Keratinocyte (primary cell): ENCODE data around the gene GAMT. TPM values are rescaled to one million over a fixed set of nuclear protein-coding genes. Genes with fewer than 3 reads are reported as not detected.
A peak's percentile ranks its signal among the peaks of the same experiment; 100 is the strongest.

ENCODE experiments used
- DNase-seq: peaks from one replicate; pipeline ENCODE4 v3.0.0-alpha.2; 2011; ENCODE audit warnings: low read depth, missing footprints, low spot score
- FAIRE-seq: peaks from 2 replicates; lab custom pipeline; 2011; peaks lifted over from hg19 to GRCh38; lab: Jason Lieb, UNC
- H2AFZ ChIP-seq: 2 replicates; pipeline ENCODE4 v1.6.0; 2012; ENCODE audit warnings: low read length, control low read depth, inconsistent platforms; ENCODE audit not compliant: control insufficient read depth
- H3K27ac ChIP-seq: 2 replicates; pipeline ENCODE4 v1.5.1; 2011; ENCODE audit warnings: low read length; ENCODE audit not compliant: control insufficient read depth, insufficient read depth
- H3K27me3 ChIP-seq: 3 replicates; pipeline ENCODE4 v1.6.0; 2011; ENCODE audit warnings: low read length; ENCODE audit not compliant: control insufficient read depth, insufficient read depth; ENCODE audit errors: extremely low read depth
- H3K36me3 ChIP-seq, 2 experiments: 2 replicates in 1 of 2; 3 replicates in 1 of 2; pipeline ENCODE4 v1.5.1; 2011; ENCODE audit warnings: low read length in 2 of 2, mild to moderate bottlenecking in 1 of 2; ENCODE audit not compliant: control insufficient read depth in 2 of 2, insufficient read depth in 2 of 2; ENCODE audit errors: extremely low read depth in 1 of 2
- H3K4me1 ChIP-seq: 3 replicates; pipeline ENCODE4 v1.5.1; 2011; ENCODE audit warnings: low read length; ENCODE audit not compliant: control insufficient read depth, insufficient read depth; ENCODE audit errors: extremely low read depth
- H3K4me2 ChIP-seq: 3 replicates; pipeline ENCODE4 v1.6.0; 2011; ENCODE audit warnings: low read depth, low read length; ENCODE audit not compliant: control insufficient read depth, insufficient read depth; ENCODE audit errors: extremely low read depth
- H3K4me3 ChIP-seq, 3 experiments: fragments of 200-600 bp in 1 of 3; sonication (generic) in 1 of 3; 2 replicates in 2 of 3; 3 replicates in 1 of 3; pipeline ENCODE4 v1.5.1; 2011 to 2016; ENCODE audit warnings: low read length in 3 of 3, mild to moderate bottlenecking in 3 of 3, control low read depth in 2 of 3, inconsistent platforms in 1 of 3, low read depth in 1 of 3, mixed read lengths in 1 of 3, mixed run types in 1 of 3, moderate library complexity in 1 of 3; ENCODE audit not compliant: control insufficient read depth in 2 of 3, insufficient read depth in 2 of 3; ENCODE audit errors: extremely low read depth in 1 of 3
- H3K79me2 ChIP-seq: 2 replicates; pipeline ENCODE4 v1.6.0; 2012; ENCODE audit warnings: low read length; ENCODE audit not compliant: control insufficient read depth, insufficient read depth
- H3K9ac ChIP-seq: 3 replicates; pipeline ENCODE4 v1.6.0; 2011; ENCODE audit warnings: low read length; ENCODE audit not compliant: control insufficient read depth, insufficient read depth; ENCODE audit errors: extremely low read depth
- H3K9me1 ChIP-seq: 3 replicates; pipeline ENCODE4 v1.6.0; 2011; ENCODE audit warnings: low read length; ENCODE audit not compliant: control insufficient read depth, insufficient read depth; ENCODE audit errors: extremely low read depth
- H3K9me3 ChIP-seq: 2 replicates; pipeline ENCODE4 v1.5.1; 2012; ENCODE audit warnings: low read depth, low read length; ENCODE audit not compliant: control insufficient read depth
- H4K20me1 ChIP-seq: 3 replicates; pipeline ENCODE4 v1.6.0; 2011; ENCODE audit warnings: low read length; ENCODE audit not compliant: control insufficient read depth, insufficient read depth; ENCODE audit errors: extremely low read depth
- EZH2 ChIP-seq: IDR thresholded peaks from one replicate; pipeline ENCODE4 v1.6.1; 2012; ENCODE audit warnings: inconsistent platforms, mild to moderate bottlenecking, low read length, moderate library complexity
- dilution Hi-C: fragments of 300-500 bp; cut with MboI; formaldehyde crosslinking; loops from one replicate; pipeline ENCODE4 v1.7.0; 2020; ENCODE audit warnings: low sequenced_read_pairs; ENCODE audit not compliant: extremely low pct_ligation_motif_present
- polyA plus RNA-seq, 5 experiments: library from polyadenylated mRNA; depleted of rRNA in 3 of 5; stranded (reverse) in 3 of 5; stranded (forward) in 1 of 5; unstranded in 1 of 5; fragments of >200 nt; gene quantifications; 1 replicate in 1 of 5; 2 replicates in 3 of 5; 3 replicates in 1 of 5; pipeline versions ENCODE4 v1.2.1 to v1.2.3, GENCODE V29; 2011 to 2012; ENCODE audit warnings: missing spikeins in 2 of 5, low read depth in 1 of 5, low replicate concordance in 1 of 5
- TF ChIP-seq, protein P1 (sequence below), 3 experiments: IDR thresholded peaks in 1 of 3; conservative IDR thresholded peaks in 1 of 3; optimal IDR thresholded peaks in 1 of 3; 2 replicates in 2 of 3; 3 replicates in 1 of 3; pipeline versions ENCODE3 to v1.5.1; 2011; ENCODE audit warnings: low read length in 3 of 3, mild to moderate bottlenecking in 3 of 3, moderate library complexity in 2 of 3, control low read depth in 1 of 3, inconsistent platforms in 1 of 3; ENCODE audit not compliant: insufficient read depth in 2 of 3; ENCODE audit errors: extremely low read depth in 1 of 3

Gene GAMT
- polyA plus RNA-seq, 1 donor (not counting 4 experiments of a cell fraction or from before 2014, with no cell fraction given) = 5.7 TPM

GRCh38 chr19:1402411-1403070, 1.2 kb upstream of the GAMT start:
- DNase-seq (no peak), FAIRE-seq (no peak)
- dilution Hi-C loops = no loop called here
- Histone ChIP-seq H3K36me3 (no peaks in the 10 kb centered on the region), H3K79me2 (no peaks in the 10 kb centered on the region), H3K9ac (peak overlapping the region; percentile 52), H3K4me1 (peaks cover 29% of the 10 kb centered on the region), H3K4me3 (no peak overlapping the region), H3K9me3 (no peaks in the 10 kb centered on the region), H3K9me1 (no peaks in the 10 kb centered on the region), H3K27ac (no peak overlapping the region), H2AFZ (peak overlapping the region; percentile 76), H3K4me2 (peak overlapping the region; percentile 56), H3K27me3 (peaks cover 5% of the 10 kb centered on the region), H4K20me1 (no peaks in the 10 kb centered on the region)
- TF ChIP-seq EZH2 = no peak
- TF ChIP-seq, protein P1, sequence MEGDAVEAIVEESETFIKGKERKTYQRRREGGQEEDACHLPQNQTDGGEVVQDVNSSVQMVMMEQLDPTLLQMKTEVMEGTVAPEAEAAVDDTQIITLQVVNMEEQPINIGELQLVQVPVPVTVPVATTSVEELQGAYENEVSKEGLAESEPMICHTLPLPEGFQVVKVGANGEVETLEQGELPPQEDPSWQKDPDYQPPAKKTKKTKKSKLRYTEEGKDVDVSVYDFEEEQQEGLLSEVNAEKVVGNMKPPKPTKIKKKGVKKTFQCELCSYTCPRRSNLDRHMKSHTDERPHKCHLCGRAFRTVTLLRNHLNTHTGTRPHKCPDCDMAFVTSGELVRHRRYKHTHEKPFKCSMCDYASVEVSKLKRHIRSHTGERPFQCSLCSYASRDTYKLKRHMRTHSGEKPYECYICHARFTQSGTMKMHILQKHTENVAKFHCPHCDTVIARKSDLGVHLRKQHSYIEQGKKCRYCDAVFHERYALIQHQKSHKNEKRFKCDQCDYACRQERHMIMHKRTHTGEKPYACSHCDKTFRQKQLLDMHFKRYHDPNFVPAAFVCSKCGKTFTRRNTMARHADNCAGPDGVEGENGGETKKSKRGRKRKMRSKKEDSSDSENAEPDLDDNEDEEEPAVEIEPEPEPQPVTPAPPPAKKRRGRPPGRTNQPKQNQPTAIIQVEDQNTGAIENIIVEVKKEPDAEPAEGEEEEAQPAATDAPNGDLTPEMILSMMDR (optimal IDR thresholded peaks at IDR 0.05 in 1 of 3, IDR thresholded peaks at IDR 0.05 in 1 of 3, conservative IDR thresholded peaks at IDR 0.05 in 1 of 3; ENCODE audit: extremely low read depth in 1 of 3, insufficient read depth in 2 of 3, low read length in 3 of 3) = peak in 1 of 3 experiments; percentile 15

DNA sequence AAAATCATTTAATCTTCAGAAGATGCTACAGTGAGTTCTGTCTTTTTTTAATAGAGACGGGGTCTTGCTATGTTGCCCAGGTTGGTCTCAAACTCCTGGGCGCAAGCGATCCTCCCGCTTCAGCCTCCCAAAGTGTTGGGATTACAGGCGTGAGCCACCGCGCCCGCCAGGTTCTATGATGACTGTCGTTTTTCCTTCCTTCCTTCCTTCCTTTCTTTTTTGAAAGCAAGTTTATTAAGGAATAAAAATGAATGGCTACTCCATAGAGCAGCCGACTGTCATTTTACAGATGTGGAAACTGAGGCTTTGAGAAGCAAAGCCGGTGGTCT, 511 bp upstream of the GAMT start:
- no peak overlapping the region for H3K4me3 ChIP-seq
- H3K36me3 ChIP-seq = no peaks in the 10 kb centered on the region
- H3K9me3 ChIP-seq = no peaks in the 10 kb centered on the region
- no peak overlapping the region for H2AFZ ChIP-seq
- dilution Hi-C loops = no loop called here
- peaks cover 5% of the 10 kb centered on the region for H3K27me3 ChIP-seq
- H3K27ac ChIP-seq = no peak overlapping the region
- no peaks in the 10 kb centered on the region for H3K79me2 ChIP-seq
- peaks cover 28% of the 10 kb centered on the region for H3K4me1 ChIP-seq
- no peak for DNase-seq
- no peaks in the 10 kb centered on the region for H3K9me1 ChIP-seq
- H3K9ac ChIP-seq = no peak overlapping the region
- peak overlapping the region; percentile 0 for H3K4me2 ChIP-seq
- no peak for TF ChIP-seq EZH2
- TF ChIP-seq, protein P1 (optimal IDR thresholded peaks at IDR 0.05 in 1 of 3, IDR thresholded peaks at IDR 0.05 in 1 of 3, conservative IDR thresholded peaks at IDR 0.05 in 1 of 3; ENCODE audit: extremely low read depth in 1 of 3, insufficient read depth in 2 of 3, low read length in 3 of 3) = no peak
- no peak for FAIRE-seq
- no peaks in the 10 kb centered on the region for H4K20me1 ChIP-seq
